Parathyroid adenoma (tissue), 2 donors: ENCODE measurements around the gene SH3D19.

ENCODE experiments used
- H2AFZ ChIP-seq: fragments of 300-600 bp; sonication (generic); one replicate; pipeline ENCODE4 v1.7.0; 2017; ENCODE audit warnings: antibody characterized with exemption, mild to moderate bottlenecking
- H3K27ac ChIP-seq: fragments of 300-600 bp; sonication (generic); one replicate; pipeline ENCODE4 v1.7.0; 2017
- H3K27me3 ChIP-seq: fragments of 300-600 bp; sonication (generic); one replicate; pipeline ENCODE4 v1.7.0; 2017; ENCODE audit warnings: low read length; ENCODE audit not compliant: control insufficient read depth, insufficient read depth
- H3K36me3 ChIP-seq: fragments of 300-600 bp; sonication (generic); one replicate; pipeline ENCODE4 v1.7.0; 2017; ENCODE audit warnings: low read length; ENCODE audit not compliant: control insufficient read depth, insufficient read depth
- H3K4me1 ChIP-seq: fragments of 300-600 bp; sonication (generic); one replicate; pipeline ENCODE4 v1.7.0; 2017; ENCODE audit warnings: control low read depth
- H3K4me2 ChIP-seq: fragments of 300-600 bp; sonication (generic); one replicate; pipeline ENCODE4 v1.7.0; 2017; ENCODE audit warnings: low read length
- H3K4me3 ChIP-seq: fragments of 300-600 bp; sonication (generic); one replicate; pipeline ENCODE4 v1.7.0; 2017; ENCODE audit warnings: low read depth, low read length
- H3K79me2 ChIP-seq: fragments of 300-600 bp; sonication (generic); one replicate; pipeline ENCODE4 v1.7.0; 2017; ENCODE audit warnings: control low read depth
- H3K9ac ChIP-seq: fragments of 300-600 bp; sonication (generic); one replicate; pipeline ENCODE4 v1.7.0; 2017; ENCODE audit warnings: mild to moderate bottlenecking
- H3K9me3 ChIP-seq: fragments of 300-600 bp; sonication (generic); one replicate; pipeline ENCODE4 v1.7.0; 2017; ENCODE audit warnings: low read length; ENCODE audit not compliant: control insufficient read depth
- CTCF ChIP-seq: fragments of 300-600 bp; sonication (generic); IDR thresholded peaks from one replicate; pipeline ENCODE4 v1.7.0; 2017; ENCODE audit warnings: antibody characterized with exemption, mild to moderate bottlenecking
- donor health status: primary hyperparathyroidism.

The SH3D19 gene

GRCh38 chr4:151359576-151359975, 34.2 kb upstream of the SH3D19 start:
- no peak for TF ChIP-seq CTCF
- no peak overlapping the region for H2AFZ ChIP-seq
- H3K36me3 ChIP-seq: no peaks in the 10 kb centered on the region
- H3K4me3 ChIP-seq: no peak overlapping the region
- H3K79me2 ChIP-seq: no peaks in the 10 kb centered on the region
- H3K4me1 ChIP-seq: no peaks in the 10 kb centered on the region
- no peak overlapping the region for H3K27ac ChIP-seq
- H3K27me3 ChIP-seq: no peaks in the 10 kb centered on the region
- no peak overlapping the region for H3K9ac ChIP-seq
- H3K9me3 ChIP-seq: no peaks in the 10 kb centered on the region
- no peak overlapping the region for H3K4me2 ChIP-seq

GRCh38 chr4:151358266-151358665, 32.9 kb upstream of the SH3D19 start:
- no peak overlapping the region for H3K9ac ChIP-seq
- no peaks in the 10 kb centered on the region for H3K27me3 ChIP-seq
- no peaks in the 10 kb centered on the region for H3K36me3 ChIP-seq
- no peaks in the 10 kb centered on the region for H3K4me1 ChIP-seq
- no peak overlapping the region for H3K27ac ChIP-seq
- no peak overlapping the region for H3K4me3 ChIP-seq
- no peaks in the 10 kb centered on the region for H3K9me3 ChIP-seq
- no peak overlapping the region for H2AFZ ChIP-seq
- H3K4me2 ChIP-seq: no peak overlapping the region
- TF ChIP-seq CTCF: no peak
- H3K79me2 ChIP-seq: no peaks in the 10 kb centered on the region

GRCh38 chr4:151356510-151356909, 31.1 kb upstream of the SH3D19 start:
- H3K4me2 ChIP-seq: no peak overlapping the region
- no peak for TF ChIP-seq CTCF
- no peaks in the 10 kb centered on the region for H3K79me2 ChIP-seq
- no peak overlapping the region for H3K27ac ChIP-seq
- H3K9ac ChIP-seq: no peak overlapping the region
- H2AFZ ChIP-seq: no peak overlapping the region
- H3K4me1 ChIP-seq: no peaks in the 10 kb centered on the region
- no peak overlapping the region for H3K4me3 ChIP-seq
- no peaks in the 10 kb centered on the region for H3K9me3 ChIP-seq
- no peaks in the 10 kb centered on the region for H3K27me3 ChIP-seq
- no peaks in the 10 kb centered on the region for H3K36me3 ChIP-seq

GRCh38 chr4:151355155-151355554, 29.8 kb upstream of the SH3D19 start:
- Histone ChIP-seq H3K4me1 (no peaks in the 10 kb centered on the region), H3K27ac (no peak overlapping the region), H3K4me3 (no peak overlapping the region), H3K9ac (no peak overlapping the region), H3K79me2 (no peaks in the 10 kb centered on the region), H3K9me3 (no peaks in the 10 kb centered on the region), H3K4me2 (no peak overlapping the region), H3K36me3 (no peaks in the 10 kb centered on the region), H3K27me3 (no peaks in the 10 kb centered on the region), H2AFZ (no peak overlapping the region)
- no peak for TF ChIP-seq CTCF

- Histone ChIP-seq H3K9me3 (no peaks in the 10 kb centered on the region), H2AFZ (no peak overlapping the region), H3K27ac (no peak overlapping the region), H3K27me3 (no peaks in the 10 kb centered on the region), H3K4me3 (no peak overlapping the region), H3K36me3 (no peaks in the 10 kb centered on the region), H3K9ac (no peak overlapping the region), H3K4me2 (no peak overlapping the region), H3K4me1 (no peaks in the 10 kb centered on the region), H3K79me2 (no peaks in the 10 kb centered on the region)
- TF ChIP-seq CTCF: no peak
Observed at GRCh38 chr4:151347490-151348235, 22.3 kb upstream of the SH3D19 start.
